Natural killer cell (primary cell): Measurements from ENCODE around the gene SYNGR1. TPM values are rescaled to one million over a fixed set of nuclear protein-coding genes. Genes with fewer than 3 reads are reported as not detected.
"Not testable (repeated sequence)": the region's sequence is repeated elsewhere in the genome, so short reads cannot be mapped to it uniquely, and the experiment has no call there.

Experiments
- ATAC-seq, 3 donors: fragments of 150-1000 bp in 2 of 3; fragments of 200-7000 bp in 1 of 3; cut with Tn5 transposase; 1 replicate in 1 of 3; 2 replicates in 2 of 3; pipeline ENCODE4 v1.10.0; 2021; ENCODE audit warnings: mild to moderate bottlenecking in 2 of 3, moderate library complexity in 2 of 3
- DNase-seq, 2 donors: peaks; one replicate each; pipeline versions ENCODE4 v3.0.0 to v3.0.0-alpha.2; 2013 to 2021; ENCODE audit warnings: mixed read lengths in 1 of 2
- H3K27ac ChIP-seq: one replicate; pipeline ENCODE4 v1.5.1; 2013; ENCODE audit warnings: mild to moderate bottlenecking, low read length
- H3K27me3 ChIP-seq: one replicate; pipeline ENCODE4 v1.6.1; 2013; ENCODE audit warnings: low read length; ENCODE audit not compliant: control insufficient read depth, insufficient read depth
- H3K36me3 ChIP-seq: one replicate; pipeline ENCODE4 v1.6.1; 2013; ENCODE audit warnings: low read length; ENCODE audit not compliant: control insufficient read depth, insufficient read depth
- H3K4me1 ChIP-seq: one replicate; pipeline ENCODE4 v1.6.1; 2013; ENCODE audit warnings: low read length; ENCODE audit not compliant: control insufficient read depth, insufficient read depth
- H3K4me3 ChIP-seq: one replicate; pipeline ENCODE4 v1.5.1; 2013; ENCODE audit warnings: low read length
- H3K9me3 ChIP-seq: one replicate; pipeline ENCODE4 v1.6.1; 2013; ENCODE audit warnings: low read length; ENCODE audit not compliant: control insufficient read depth, insufficient read depth
- H3K27ac Mint-ChIP-seq, 2 donors: one replicate each; pipeline ENCODE4 v1.8.0; 2022; ENCODE audit warnings: mild to moderate bottlenecking in 2 of 2, mixed read lengths in 2 of 2, moderate library complexity in 1 of 2
- H3K27me3 Mint-ChIP-seq, 2 donors: one replicate each; pipeline ENCODE4 v1.8.0; 2022; ENCODE audit warnings: low read depth in 2 of 2, mixed read lengths in 2 of 2
- H3K36me3 Mint-ChIP-seq: one replicate; pipeline ENCODE4 v1.8.0; 2022; ENCODE audit warnings: mixed read lengths
- H3K4me1 Mint-ChIP-seq, 2 donors: one replicate each; pipeline ENCODE4 v1.8.0; 2022; ENCODE audit warnings: mixed read lengths in 2 of 2
- H3K4me3 Mint-ChIP-seq: one replicate; pipeline ENCODE4 v1.8.0; 2022; ENCODE audit warnings: mild to moderate bottlenecking, moderate library complexity, mixed read lengths
- H3K9me3 Mint-ChIP-seq, 2 donors: one replicate each; pipeline ENCODE4 v1.8.0; 2022; ENCODE audit warnings: mixed read lengths in 2 of 2
- CTCF ChIP-seq: fragments of 200-600 bp; IDR thresholded peaks from one replicate; pipeline ENCODE4 v1.8.0; 2022; ENCODE audit warnings: antibody characterized with exemption
- WGBS: methylation state at CpG from one replicate; pipeline ENCODE4 v1.1.7; 2013; ENCODE audit warnings: missing lambda C conversion rate; ENCODE audit not compliant: insufficient coverage; 5-methylcytosine and 5-hydroxymethylcytosine counted together
- intact Hi-C: fragments of 100-400 bp; cut with micrococcal nuclease; formaldehyde crosslinking; loops from one replicate; pipeline ENCODE4 v1.14.2; 2022
- total RNA-seq, 4 donors: library from RNA; stranded (reverse); fragments of 120-200 nt in 1 of 4; gene quantifications; one replicate each; pipeline versions ENCODE4 v1.2.3 to v1.2.4, GENCODE V29; 2013 to 2022

The SYNGR1 gene
- total RNA-seq, 3 donors from 2014 or later (not counting 1 experiment from before 2014, with no cell fraction given) = 30.3 to 35.7 (median 31.3) TPM

GRCh38 chr22:39325392-39325932 is 24.3 kb upstream of the SYNGR1 start:
- Mint-ChIP-seq H3K9me3 (no peaks in the 10 kb centered on the region), H3K36me3 (no peaks in the 10 kb centered on the region), H3K4me3 (no peak overlapping the region), H3K27ac (no peak overlapping the region), H3K27me3 (no peaks in the 10 kb centered on the region), H3K4me1 (peaks cover 0 to 4% of the 10 kb centered on the region in 2 donors)
- no peak overlapping the region for H3K4me3 ChIP-seq
- H3K36me3 ChIP-seq = no peaks in the 10 kb centered on the region
- intact Hi-C loops = no loop called here
- no peak overlapping the region for H3K27ac ChIP-seq
- 79% methylated on average over 2 of the region's 2 CpGs for WGBS
- no peaks in the 10 kb centered on the region for H3K9me3 ChIP-seq
- H3K4me1 ChIP-seq = peaks cover 11% of the 10 kb centered on the region
- DNase-seq (no peak), ATAC-seq (no peak)
- no peaks in the 10 kb centered on the region for H3K27me3 ChIP-seq
- no peak for TF ChIP-seq CTCF

- Mint-ChIP-seq H3K9me3 (no peaks in the 10 kb centered on the region), H3K4me1 (no peaks in the 10 kb centered on the region), H3K27ac (no peak overlapping the region), H3K27me3 (no peaks in the 10 kb centered on the region), H3K4me3 (no peak overlapping the region), H3K36me3 (no peaks in the 10 kb centered on the region)
- Histone ChIP-seq H3K9me3 (no peaks in the 10 kb centered on the region), H3K27me3 (no peaks in the 10 kb centered on the region), H3K4me3 (no peak overlapping the region), H3K36me3 (no peaks in the 10 kb centered on the region), H3K27ac (no peak overlapping the region), H3K4me1 (peaks cover 9% of the 10 kb centered on the region)
- WGBS = 95% methylated on average over 18 of the region's 18 CpGs
- DNase-seq (no peak), ATAC-seq (no peak)
- TF ChIP-seq CTCF = no peak
- intact Hi-C loops = no loop called here
Observed at GRCh38 chr22:39327995-39328754, 21.6 kb upstream of the SYNGR1 start.

GRCh38 chr22:39330553-39330952 is 19.2 kb upstream of the SYNGR1 start:
- H3K4me1 Mint-ChIP-seq = not testable (repeated sequence)

GRCh38 chr22:39332441-39333064 is 17.2 kb upstream of the SYNGR1 start:
- no peak overlapping the region for H3K27ac ChIP-seq

More at GRCh38 chr22:39330553-39330952, 19.2 kb upstream of the SYNGR1 start:
- WGBS = no CpG with 5 or more reads among the region's 1 CpG
- H3K4me1 ChIP-seq, H3K4me3 ChIP-seq, H3K27ac Mint-ChIP-seq, H3K36me3 ChIP-seq, H3K9me3 Mint-ChIP-seq, H3K36me3 Mint-ChIP-seq, H3K4me3 Mint-ChIP-seq, intact Hi-C loops, ATAC-seq, DNase-seq, H3K9me3 ChIP-seq, H3K27me3 ChIP-seq, H3K27me3 Mint-ChIP-seq, H3K27ac ChIP-seq: not testable (repeated sequence)

More at GRCh38 chr22:39332441-39333064, 17.2 kb upstream of the SYNGR1 start:
- intact Hi-C loops = no loop called here
- Histone ChIP-seq H3K9me3 (no peaks in the 10 kb centered on the region), H3K4me3 (no peak overlapping the region), H3K36me3 (no peaks in the 10 kb centered on the region), H3K27me3 (no peaks in the 10 kb centered on the region), H3K4me1 (peaks cover 9% of the 10 kb centered on the region)
- Mint-ChIP-seq H3K27ac (no peak overlapping the region), H3K36me3 (no peaks in the 10 kb centered on the region), H3K4me3 (no peak overlapping the region), H3K27me3 (peaks cover 0 to 2% of the 10 kb centered on the region in 2 donors), H3K9me3 (no peaks in the 10 kb centered on the region), H3K4me1 (no peaks in the 10 kb centered on the region)
- no peak for TF ChIP-seq CTCF
- DNase-seq = no peak
- ATAC-seq = no peak
- 52% methylated on average over 4 of the region's 5 CpGs for WGBS
